ENCODE results near the gene THBD. TPM values are rescaled to one million over a fixed set of nuclear protein-coding genes. Genes with fewer than 3 reads are reported as not detected.

The THBD gene
- total RNA-seq, 4 donors from 2014 or later, result 40.6 to 205 (median 113) TPM

DNA sequence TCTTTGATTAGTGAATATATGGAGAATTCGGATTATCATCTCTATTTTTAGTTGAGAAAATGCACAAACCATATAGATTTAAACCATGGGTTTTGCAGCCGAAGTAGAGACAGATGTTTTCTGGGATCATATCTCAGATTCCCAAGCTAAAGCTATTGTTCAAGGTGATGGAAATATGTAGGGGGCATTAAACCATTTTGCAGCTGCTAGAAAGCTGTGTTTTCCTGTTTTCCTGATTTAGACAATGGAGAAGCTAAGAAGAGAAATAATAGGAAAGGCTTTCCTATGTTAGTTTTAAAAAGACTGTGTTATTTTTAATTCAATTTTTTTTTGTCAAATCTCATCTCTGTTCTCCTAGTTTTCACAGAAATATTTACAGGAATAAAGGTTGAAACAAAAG lies 30.5 kb upstream of the THBD start:
- DNase-seq (ENCODE audit: low spot score) (no peak), ATAC-seq (ENCODE audit: low FRiP score) (no peak)
- TF ChIP-seq, protein P1, sequence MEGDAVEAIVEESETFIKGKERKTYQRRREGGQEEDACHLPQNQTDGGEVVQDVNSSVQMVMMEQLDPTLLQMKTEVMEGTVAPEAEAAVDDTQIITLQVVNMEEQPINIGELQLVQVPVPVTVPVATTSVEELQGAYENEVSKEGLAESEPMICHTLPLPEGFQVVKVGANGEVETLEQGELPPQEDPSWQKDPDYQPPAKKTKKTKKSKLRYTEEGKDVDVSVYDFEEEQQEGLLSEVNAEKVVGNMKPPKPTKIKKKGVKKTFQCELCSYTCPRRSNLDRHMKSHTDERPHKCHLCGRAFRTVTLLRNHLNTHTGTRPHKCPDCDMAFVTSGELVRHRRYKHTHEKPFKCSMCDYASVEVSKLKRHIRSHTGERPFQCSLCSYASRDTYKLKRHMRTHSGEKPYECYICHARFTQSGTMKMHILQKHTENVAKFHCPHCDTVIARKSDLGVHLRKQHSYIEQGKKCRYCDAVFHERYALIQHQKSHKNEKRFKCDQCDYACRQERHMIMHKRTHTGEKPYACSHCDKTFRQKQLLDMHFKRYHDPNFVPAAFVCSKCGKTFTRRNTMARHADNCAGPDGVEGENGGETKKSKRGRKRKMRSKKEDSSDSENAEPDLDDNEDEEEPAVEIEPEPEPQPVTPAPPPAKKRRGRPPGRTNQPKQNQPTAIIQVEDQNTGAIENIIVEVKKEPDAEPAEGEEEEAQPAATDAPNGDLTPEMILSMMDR (IDR thresholded peaks at IDR 0.05), result no peak

DNA sequence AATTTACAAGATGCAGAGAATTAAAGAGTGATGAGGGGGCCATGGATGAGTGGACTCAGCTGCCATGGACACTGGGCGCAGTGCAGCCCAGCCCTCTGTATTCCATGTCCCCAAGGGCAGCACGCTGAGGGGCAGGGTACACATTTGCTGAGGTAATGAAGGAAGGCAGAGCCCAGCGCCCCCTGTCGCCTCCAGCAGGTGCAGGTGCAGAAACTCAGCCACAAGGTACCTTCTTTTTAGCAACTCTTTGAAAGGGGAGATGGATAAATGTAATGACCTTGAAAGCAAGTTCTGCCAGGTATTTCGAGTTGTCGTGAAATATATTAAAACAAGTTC lies 29.5 kb upstream of the THBD start:
- TF ChIP-seq, protein P1 (IDR thresholded peaks at IDR 0.05), result no peak
- ATAC-seq (ENCODE audit: low FRiP score) (no peak), DNase-seq (ENCODE audit: low spot score) (no peak)

DNA sequence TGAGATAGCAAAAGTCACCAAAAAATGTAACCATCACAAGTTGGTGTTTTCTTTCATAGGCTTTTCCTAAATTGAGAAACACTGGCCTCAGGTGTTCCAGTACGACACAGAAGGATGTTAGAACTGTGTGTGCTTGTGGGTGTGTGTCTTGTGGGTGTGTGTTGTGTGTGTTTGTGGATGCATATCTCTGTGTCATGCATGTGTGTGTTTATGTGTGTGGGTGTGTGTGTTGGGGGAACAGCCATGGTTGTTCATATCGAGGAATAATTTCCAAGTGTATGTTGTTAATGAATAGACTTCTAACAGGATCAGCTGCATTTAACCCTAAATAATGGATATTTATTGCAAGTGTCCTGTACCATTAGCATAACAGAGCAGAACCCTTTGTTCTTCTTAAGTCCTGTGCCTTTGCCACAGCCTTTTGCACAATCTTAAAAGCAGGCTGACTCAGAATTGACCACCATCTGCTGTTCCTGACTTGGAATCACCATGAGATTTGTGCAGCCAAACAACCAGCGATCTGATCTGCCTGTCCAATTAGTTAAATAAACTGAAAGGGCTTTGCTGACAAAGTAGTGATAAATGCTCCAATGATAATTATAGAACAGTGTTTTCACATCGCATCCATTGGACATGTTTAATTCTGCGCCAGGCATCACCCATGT lies 29.0 kb upstream of the THBD start:
- DNase-seq (ENCODE audit: low spot score) (no peak), ATAC-seq (ENCODE audit: low FRiP score) (no peak)
- TF ChIP-seq, protein P1 (IDR thresholded peaks at IDR 0.05), result no peak

- TF ChIP-seq, protein P1 (IDR thresholded peaks at IDR 0.05), result no peak
- no peak for ATAC-seq (ENCODE audit: low FRiP score)
- DNase-seq (ENCODE audit: low spot score), result no peak
Observed at GRCh38 chr20:23077277-23077676, 27.8 kb upstream of the THBD start.

- ATAC-seq (ENCODE audit: low FRiP score), result no peak
- TF ChIP-seq, protein P1 (IDR thresholded peaks at IDR 0.05), result no peak
- DNase-seq (ENCODE audit: low spot score), result no peak
Observed at GRCh38 chr20:23074052-23074451, 24.6 kb upstream of the THBD start.

- ATAC-seq (ENCODE audit: low FRiP score) (no peak), DNase-seq (ENCODE audit: low spot score) (no peak)
- TF ChIP-seq, protein P1 (IDR thresholded peaks at IDR 0.05), result no peak
Observed at GRCh38 chr20:23072892-23073586, 23.6 kb upstream of the THBD start.

GRCh38 chr20:23071996-23072395 lies 22.5 kb upstream of the THBD start:
- DNase-seq (ENCODE audit: low spot score) (no peak), ATAC-seq (ENCODE audit: low FRiP score) (no peak)
- TF ChIP-seq, protein P1 (IDR thresholded peaks at IDR 0.05), result no peak

All from omental fat pad (tissue), 4 donors.